ENCODE data around the gene CD3D.

- TF ChIP-seq POLR2AphosphoS5 (IDR thresholded peaks at IDR 0.05; ENCODE audit: insufficient read depth in 1 of 2, low read depth in 1 of 2) (no peak), CTCF (IDR thresholded peaks at IDR 0.05) (no peak), POLR2A (IDR thresholded peaks at IDR 0.05) (no peak)
These were observed 553 bp downstream of the CD3D start for GRCh38 chr11:118341815-118342489.
